IMR-90 (cell line): ENCODE results near the gene COL6A3. TPM values are rescaled to one million over a fixed set of nuclear protein-coding genes. Genes with fewer than 3 reads are reported as not detected.
A peak's percentile ranks its signal among the peaks of the same experiment; 100 is the strongest.

Experiments used
- ATAC-seq: fragments of 200-7000 bp; cut with Tn5 transposase; 2 replicates; pipeline ENCODE4 v1.9.1; 2020; ENCODE audit warnings: low read depth, mild to moderate bottlenecking, moderate library complexity
- BruUV-seq: library from RNA; stranded (reverse); fragments of 400-500 nt; replicated peaks from 2 replicates; lab custom pipeline; 2021; lab: Mats Ljungman, UMichigan
- CTCF ChIA-PET: fragments of 300-600 bp; formaldehyde crosslinking; extraction: SDS; loops from one replicate; lab custom pipeline; 2021; ENCODE audit warnings: antibody characterized with exemption; lab: Yijun Ruan, JAX
- POLR2A ChIA-PET: fragments of 300-600 bp; sonication (Branson Sonifier 250); formaldehyde crosslinking; loops from one replicate; lab custom pipeline; 2022; ENCODE audit warnings: antibody characterized with exemption; ENCODE audit not compliant: unreplicated experiment; lab: Charles Lee
- DNase-seq: peaks from one replicate; pipeline ENCODE4 v3.0.0; 2013
- H2AFZ ChIP-seq: replicated peaks from 2 replicates; pipeline ENCODE3; 2013; ENCODE audit warnings: low read length, mild to moderate bottlenecking; ENCODE audit not compliant: poor library complexity
- H2AK5ac ChIP-seq: 2 replicates; pipeline ENCODE4 v1.6.1; 2013; ENCODE audit warnings: low read depth, low read length, inconsistent platforms
- H2AK9ac ChIP-seq: replicated peaks from 2 replicates; pipeline ENCODE3; 2013; ENCODE audit warnings: mild to moderate bottlenecking, low read depth, low read length, moderate library complexity; ENCODE audit not compliant: poor library complexity
- H2BK120ac ChIP-seq: 2 replicates; pipeline ENCODE4 v1.6.1; 2013; ENCODE audit warnings: low read depth, low read length, inconsistent platforms
- H2BK15ac ChIP-seq: 3 replicates; pipeline ENCODE4 v1.6.1; 2013; ENCODE audit warnings: low read depth, low read length, inconsistent platforms
- H2BK20ac ChIP-seq: 2 replicates; pipeline ENCODE4 v1.6.1; 2013; ENCODE audit warnings: low read depth, mild to moderate bottlenecking, inconsistent platforms, low read length, moderate library complexity
- H2BK5ac ChIP-seq: 2 replicates; pipeline ENCODE4 v1.6.1; 2013; ENCODE audit warnings: mild to moderate bottlenecking, low read depth, low read length, inconsistent platforms; ENCODE audit not compliant: poor library complexity, severe bottlenecking
- H3K14ac ChIP-seq: replicated peaks from 2 replicates; pipeline ENCODE4 v1.6.1; 2013; ENCODE audit warnings: low read depth, low read length, inconsistent platforms
- H3K18ac ChIP-seq: 2 replicates; pipeline ENCODE4 v1.6.1; 2013; ENCODE audit warnings: low read depth, low read length, control low read depth
- H3K23ac ChIP-seq: 2 replicates; pipeline ENCODE4 v1.6.1; 2013; ENCODE audit warnings: low read depth, low read length, inconsistent platforms
- H3K27ac ChIP-seq: 2 replicates; pipeline ENCODE4 v1.5.1; 2013; ENCODE audit warnings: mild to moderate bottlenecking, control low read depth, low read length; ENCODE audit not compliant: insufficient read depth
- H3K27me3 ChIP-seq: 2 replicates; pipeline ENCODE4 v1.6.1; 2013; ENCODE audit warnings: low read length; ENCODE audit not compliant: control insufficient read depth, insufficient read depth
- H3K36me3 ChIP-seq: 2 replicates; pipeline ENCODE4 v1.6.1; 2013; ENCODE audit warnings: low read length, mixed read lengths; ENCODE audit not compliant: control insufficient read depth, insufficient read depth
- H3K4ac ChIP-seq: 2 replicates; pipeline ENCODE4 v1.6.1; 2013; ENCODE audit warnings: low read depth, low read length, inconsistent platforms
- H3K4me1 ChIP-seq: 2 replicates; pipeline ENCODE4 v1.6.1; 2013; ENCODE audit warnings: low read length, mixed read lengths; ENCODE audit not compliant: control insufficient read depth, insufficient read depth
- H3K4me2 ChIP-seq: 2 replicates; pipeline ENCODE4 v1.6.1; 2013; ENCODE audit warnings: low read depth, mild to moderate bottlenecking, control low read depth, low read length, moderate library complexity
- H3K4me3 ChIP-seq: 2 replicates; pipeline ENCODE4 v1.5.1; 2013; ENCODE audit warnings: low read depth, mild to moderate bottlenecking, control low read depth, low read length, moderate library complexity; ENCODE audit not compliant: insufficient read depth
- H3K56ac ChIP-seq: 2 replicates; pipeline ENCODE4 v1.6.1; 2013; ENCODE audit warnings: low read length, inconsistent platforms; ENCODE audit not compliant: insufficient read depth; ENCODE audit errors: extremely low read depth
- H3K79me1 ChIP-seq, 2 experiments: 2 replicates each; pipeline ENCODE4 v1.6.1; 2013; ENCODE audit warnings: low read length in 2 of 2, inconsistent platforms in 1 of 2, low read depth in 1 of 2
- H3K9ac ChIP-seq: 2 replicates; pipeline ENCODE4 v1.6.1; 2013; ENCODE audit warnings: low read depth, low read length, control low read depth
- H3K9me1 ChIP-seq: 2 replicates; pipeline ENCODE4 v1.6.1; 2013; ENCODE audit warnings: low read length, inconsistent platforms; ENCODE audit not compliant: insufficient read depth
- H3K9me3 ChIP-seq: 2 replicates; pipeline ENCODE4 v1.6.1; 2013; ENCODE audit warnings: low read length; ENCODE audit not compliant: control insufficient read depth, insufficient read depth
- H4K20me1 ChIP-seq: 2 replicates; pipeline ENCODE4 v1.6.1; 2013; ENCODE audit warnings: low read length, inconsistent platforms; ENCODE audit not compliant: insufficient read depth
- H4K5ac ChIP-seq: 2 replicates; pipeline ENCODE4 v1.6.1; 2013; ENCODE audit warnings: mild to moderate bottlenecking, low read depth, low read length, control low read depth
- H4K8ac ChIP-seq, 2 experiments: 2 replicates each; pipeline ENCODE4 v1.6.1; 2013; ENCODE audit warnings: low read depth in 2 of 2, low read length in 2 of 2, control low read depth in 1 of 2, inconsistent platforms in 1 of 2
- H4K91ac ChIP-seq: 2 replicates; pipeline ENCODE4 v1.6.1; 2013; ENCODE audit warnings: low read depth, low read length, inconsistent platforms; ENCODE audit not compliant: insufficient read depth
- CEBPB ChIP-seq: IDR thresholded peaks from 2 replicates; pipeline ENCODE4 v1.6.1; 2012; ENCODE audit warnings: low read depth, low read length, improper control_type of control experiment
- CHD1 ChIP-seq: IDR thresholded peaks from 2 replicates; pipeline ENCODE4 v1.6.1; 2012; ENCODE audit warnings: low read depth, low read length, improper control_type of control experiment
- MAFK ChIP-seq: IDR thresholded peaks from 2 replicates; pipeline ENCODE4 v1.6.1; 2012; ENCODE audit warnings: low read depth, low read length, improper control_type of control experiment
- MAZ ChIP-seq: IDR thresholded peaks from 2 replicates; pipeline ENCODE4 v1.6.1; 2012; ENCODE audit warnings: low read depth, mild to moderate bottlenecking, low read length, improper control_type of control experiment, moderate library complexity, borderline replicate concordance
- MXI1 ChIP-seq: IDR thresholded peaks from 2 replicates; pipeline ENCODE4 v1.6.1; 2012; ENCODE audit warnings: low read depth, mild to moderate bottlenecking, low read length, moderate library complexity, borderline replicate concordance
- NFE2L2 ChIP-seq: fragments of 150-350 bp; IDR thresholded peaks from 2 replicates; pipeline ENCODE4 v1.6.1; 2016; ENCODE audit warnings: low read depth, mild to moderate bottlenecking, low read length
- POLR2A ChIP-seq: IDR thresholded peaks from 2 replicates; pipeline ENCODE4 v1.6.1; 2012; ENCODE audit warnings: mild to moderate bottlenecking, low read depth, low read length
- RAD21 ChIP-seq: IDR thresholded peaks from 2 replicates; pipeline ENCODE4 v1.6.1; 2012; ENCODE audit warnings: low read length, improper control_type of control experiment
- RCOR1 ChIP-seq: IDR thresholded peaks from 2 replicates; pipeline ENCODE4 v1.6.1; 2012; ENCODE audit warnings: mild to moderate bottlenecking, low read length, improper control_type of control experiment; ENCODE audit not compliant: insufficient replicate concordance
- SMC3 ChIP-seq: fragments of 150-350 bp; IDR thresholded peaks from 2 replicates; pipeline ENCODE4 v1.6.1; 2016; ENCODE audit warnings: low read depth, mild to moderate bottlenecking, antibody characterized with exemption, low read length, moderate library complexity
- WGBS, 2 experiments: methylation state at CpG; one replicate each; pipeline versions ENCODE4 v1.1.5 to v1.1.7; 2013; ENCODE audit warnings: missing lambda C conversion rate in 2 of 2; ENCODE audit not compliant: insufficient read length in 1 of 2; ENCODE audit errors: extremely low coverage in 2 of 2; 5-methylcytosine and 5-hydroxymethylcytosine counted together
- dilution Hi-C: fragments of 300-500 bp; cut with HindIII; formaldehyde crosslinking; loops from one replicate; pipeline ENCODE4 v1.14.3; 2018; ENCODE audit warnings: low sequenced_read_pairs; ENCODE audit not compliant: unreplicated experiment
- in situ Hi-C: fragments of 300-500 bp; cut with MboI; formaldehyde crosslinking; loops from 3 replicates; pipeline ENCODE4 v1.14.3; 2019; ENCODE audit warnings: low sequenced_read_pairs, inconsistent platforms, mixed read lengths
- intact Hi-C: fragments of 100-400 bp; cut with micrococcal nuclease; formaldehyde crosslinking; loops from 2 replicates; pipeline ENCODE4 v1.10.0; 2022
- polyA plus RNA-seq, 3 experiments: library from polyadenylated mRNA; depleted of rRNA; stranded (reverse); fragments of >200 nt; gene quantifications; 2 replicates each; pipeline ENCODE4 v1.2.3, GENCODE V29; 2012; ENCODE audit warnings: low replicate concordance in 1 of 3
- total RNA-seq: library from RNA; depleted of rRNA; stranded (reverse); fragments of >200 nt; gene quantifications from 2 replicates; pipeline ENCODE4 v1.2.3, GENCODE V29; 2012
- TF ChIP-seq, protein P1 (sequence below): fragments of 150-350 bp; IDR thresholded peaks from 2 replicates; pipeline ENCODE4 v1.6.1; 2017; ENCODE audit warnings: mild to moderate bottlenecking, antibody characterized with exemption, low read length, low read depth
- TF ChIP-seq, protein P2 (sequence below): conservative IDR thresholded peaks from 2 replicates; pipeline ENCODE4 v1.5.1; 2012; ENCODE audit warnings: mild to moderate bottlenecking, low read depth, low read length, improper control_type of control experiment

COL6A3 gene
- total and polyA plus RNA-seq, 2 of the 4 experiments (the other 2 are of a cell fraction), result 964 to 1,855 TPM

DNA sequence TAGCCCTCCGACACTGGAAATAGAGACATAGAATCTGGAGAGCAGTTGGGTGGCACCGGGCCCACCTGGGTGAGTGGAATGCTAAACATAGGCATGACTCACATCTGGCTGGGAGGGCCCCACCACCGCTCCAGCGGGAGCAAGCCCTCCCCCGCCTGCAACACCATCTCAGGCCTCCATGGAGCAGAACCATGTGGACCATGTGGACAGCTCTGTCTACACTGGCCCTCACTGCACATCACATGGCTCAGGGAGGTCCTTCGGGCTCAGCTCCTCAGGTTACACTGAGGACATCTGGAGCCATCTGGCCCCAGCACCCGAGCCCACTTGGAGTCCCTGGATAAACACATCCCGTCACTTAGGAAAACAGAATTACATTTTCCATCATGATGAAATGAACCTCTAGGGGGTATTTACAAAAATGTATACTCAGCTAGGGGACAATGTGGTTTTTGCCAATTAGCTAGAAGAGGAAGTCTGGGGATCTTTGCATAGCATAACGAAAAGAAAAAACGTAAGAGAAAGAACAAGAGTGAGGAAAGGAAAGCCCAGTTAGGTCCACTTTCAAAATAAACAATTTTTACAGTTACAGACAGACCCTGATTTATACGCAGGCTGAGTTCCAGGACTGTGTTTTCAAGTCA, 42.4 kb upstream of the COL6A3 start (continued):
- TF ChIP-seq MAZ (peak; percentile 87; the same call in 1 of the 2 replicates), NFE2L2 (no peak), MXI1 (peak; percentile 85; the same call in 1 of the 2 replicates)

DNA sequence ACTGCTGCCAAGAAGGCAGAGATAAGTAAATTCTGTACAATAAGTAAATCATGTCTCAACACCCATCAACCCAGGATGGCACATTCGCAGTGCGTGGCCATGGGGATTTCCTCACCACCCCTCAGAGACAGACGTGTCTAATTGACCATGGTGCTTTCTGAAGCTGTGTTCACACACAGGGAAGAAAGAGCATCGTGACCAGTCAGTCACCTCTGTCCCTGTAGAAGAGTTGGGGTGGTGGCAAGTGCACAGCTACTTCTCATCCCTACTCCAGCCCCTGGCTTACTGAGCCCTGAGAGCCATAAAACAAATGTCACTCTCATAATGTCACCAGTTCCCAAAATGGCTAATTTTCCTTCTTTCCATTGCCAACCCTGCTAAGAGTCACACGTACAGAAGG, 41.8 kb upstream of the COL6A3 start:
- WGBS, 2 experiments, result no CpG with 5 or more reads among the region's 5 CpGs
- no peak for DNase-seq
- H2AK9ac ChIP-seq, result no peak overlapping the region
- no peaks in the 10 kb centered on the region for H3K9me3 ChIP-seq
- dilution Hi-C loops, result no loop called here
- peak overlapping the region; percentile 3; the same call in 1 of the 2 replicates for H3K56ac ChIP-seq
- in situ Hi-C loops, result no loop called here
- peak overlapping the region; percentile 4 for H2BK5ac ChIP-seq
- H3K4me3 ChIP-seq, result no peak overlapping the region
- peak overlapping the region; percentile 19; the same call in 2 of the 3 replicates for H2BK15ac ChIP-seq
- peak overlapping the region; percentile 92 for H2BK20ac ChIP-seq
- H3K4me1 ChIP-seq, result peaks cover 35% of the 10 kb centered on the region
- H3K27me3 ChIP-seq, result no peaks in the 10 kb centered on the region
- peak overlapping the region; percentile 19 for H3K18ac ChIP-seq
- CTCF ChIA-PET, result interaction anchor here (1.2 to 2.3 kb wide), 4 partner anchors 10 to 41 kb away, joined by 3 to 8 read pairs (median 6); partner anchors contain the start of gene COL6A3
- no peaks in the 10 kb centered on the region for H4K20me1 ChIP-seq
- no TSS peak for BruUV-seq
- H4K91ac ChIP-seq, result peak overlapping the region; percentile 91
- peak overlapping the region; percentile 27 for H3K27ac ChIP-seq
- intact Hi-C loops, result no loop called here
- H2AK5ac ChIP-seq, result peak overlapping the region; percentile 86
- peak overlapping the region; percentile 55; the same call in 1 of the 2 replicates for H3K23ac ChIP-seq
- no peak overlapping the region for H2AFZ ChIP-seq
- peak overlapping the region; percentile 5 for H4K5ac ChIP-seq
- peak overlapping the region; percentile 53 for H3K14ac ChIP-seq
- ATAC-seq, result no peak
- POLR2A ChIA-PET, result interaction anchor here (0.6 to 1.3 kb wide), 4 partner anchors 10 to 47 kb away, joined by 3 to 4 read pairs (median 3); no protein-coding TSS in a partner anchor
- H3K9me1 ChIP-seq, result peaks cover 38% of the 10 kb centered on the region
- H4K8ac ChIP-seq, result peak overlapping the region; percentile 23 to 42
- no peaks in the 10 kb centered on the region for H3K36me3 ChIP-seq
- H3K4me2 ChIP-seq, result no peak overlapping the region
- H3K79me1 ChIP-seq, result peaks cover 6 to 43% of the 10 kb centered on the region in 2 experiments; a peak in 3 of 4 replicates
- peak overlapping the region; percentile 98 for H2BK120ac ChIP-seq
- no peak overlapping the region for H3K9ac ChIP-seq
- peak overlapping the region; percentile 78 for H3K4ac ChIP-seq
- TF ChIP-seq MAFK (no peak), RCOR1 (no peak), NFE2L2 (no peak), MXI1 (no peak), SMC3 (no peak), RAD21 (no peak), CHD1 (no peak), CEBPB (no peak), MAZ (no peak), POLR2A (no peak)
- TF ChIP-seq, protein P1, sequence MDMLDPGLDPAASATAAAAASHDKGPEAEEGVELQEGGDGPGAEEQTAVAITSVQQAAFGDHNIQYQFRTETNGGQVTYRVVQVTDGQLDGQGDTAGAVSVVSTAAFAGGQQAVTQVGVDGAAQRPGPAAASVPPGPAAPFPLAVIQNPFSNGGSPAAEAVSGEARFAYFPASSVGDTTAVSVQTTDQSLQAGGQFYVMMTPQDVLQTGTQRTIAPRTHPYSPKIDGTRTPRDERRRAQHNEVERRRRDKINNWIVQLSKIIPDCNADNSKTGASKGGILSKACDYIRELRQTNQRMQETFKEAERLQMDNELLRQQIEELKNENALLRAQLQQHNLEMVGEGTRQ, result no peak
- TF ChIP-seq, protein P2, sequence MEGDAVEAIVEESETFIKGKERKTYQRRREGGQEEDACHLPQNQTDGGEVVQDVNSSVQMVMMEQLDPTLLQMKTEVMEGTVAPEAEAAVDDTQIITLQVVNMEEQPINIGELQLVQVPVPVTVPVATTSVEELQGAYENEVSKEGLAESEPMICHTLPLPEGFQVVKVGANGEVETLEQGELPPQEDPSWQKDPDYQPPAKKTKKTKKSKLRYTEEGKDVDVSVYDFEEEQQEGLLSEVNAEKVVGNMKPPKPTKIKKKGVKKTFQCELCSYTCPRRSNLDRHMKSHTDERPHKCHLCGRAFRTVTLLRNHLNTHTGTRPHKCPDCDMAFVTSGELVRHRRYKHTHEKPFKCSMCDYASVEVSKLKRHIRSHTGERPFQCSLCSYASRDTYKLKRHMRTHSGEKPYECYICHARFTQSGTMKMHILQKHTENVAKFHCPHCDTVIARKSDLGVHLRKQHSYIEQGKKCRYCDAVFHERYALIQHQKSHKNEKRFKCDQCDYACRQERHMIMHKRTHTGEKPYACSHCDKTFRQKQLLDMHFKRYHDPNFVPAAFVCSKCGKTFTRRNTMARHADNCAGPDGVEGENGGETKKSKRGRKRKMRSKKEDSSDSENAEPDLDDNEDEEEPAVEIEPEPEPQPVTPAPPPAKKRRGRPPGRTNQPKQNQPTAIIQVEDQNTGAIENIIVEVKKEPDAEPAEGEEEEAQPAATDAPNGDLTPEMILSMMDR, result no peak
